Middle frontal gyrus (tissue), 1 donor: ENCODE measurements around the gene SHISAL2B.
"Not testable (repeated sequence)": the region's sequence is repeated elsewhere in the genome, so short reads cannot be mapped to it uniquely, and the experiment has no call there.

ENCODE experiments used
- DNase-seq: peaks from one replicate; pipeline ENCODE4 v3.0.0-alpha.2; 2015; ENCODE audit warnings: low spot score; ENCODE audit errors: extremely low spot score

SHISAL2B gene

DNA sequence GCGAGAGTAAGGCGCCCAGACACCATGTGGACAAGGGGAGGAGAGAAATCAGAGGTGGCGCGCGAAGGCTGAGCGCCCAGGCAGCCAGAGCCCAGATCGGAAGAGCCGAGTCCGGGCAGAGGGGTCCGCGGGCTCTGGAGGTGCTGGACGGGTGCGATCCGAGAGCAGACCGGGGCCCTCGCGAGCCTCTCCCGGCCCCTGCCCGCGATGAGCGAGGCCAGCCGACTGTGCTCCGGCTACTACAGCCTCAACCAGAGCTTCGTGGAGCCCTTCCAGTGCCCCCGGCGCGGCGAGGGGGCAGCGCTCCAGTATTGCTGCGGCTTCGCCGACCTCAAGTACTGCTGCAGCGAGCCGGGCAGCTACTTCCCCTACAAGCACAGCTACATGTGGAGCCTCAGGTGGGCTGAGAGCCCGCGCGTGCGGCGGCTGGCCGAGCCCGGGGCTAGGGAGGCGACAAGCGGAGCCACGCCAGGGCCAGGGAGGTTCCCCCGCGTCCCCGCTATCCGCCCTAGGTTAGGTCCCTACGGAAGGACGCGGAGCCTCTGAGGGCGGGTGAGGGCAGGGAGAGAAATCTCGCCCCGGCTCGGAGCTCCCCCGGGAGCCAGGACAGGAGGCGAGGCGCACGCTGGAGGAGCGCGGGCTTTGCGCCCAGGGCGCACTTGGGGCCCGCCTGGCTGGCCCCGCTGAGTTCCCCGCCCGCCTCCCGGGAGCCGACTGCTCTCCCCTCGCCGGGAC lies at the start of gene SHISAL2B:
Gene SHISAL2B, plus strand, starts transcription at position 87 of the 735 bp plus-strand sequence. Its CDS starts 121 bp downstream, at position 208.
- no peak for DNase-seq

DNA sequence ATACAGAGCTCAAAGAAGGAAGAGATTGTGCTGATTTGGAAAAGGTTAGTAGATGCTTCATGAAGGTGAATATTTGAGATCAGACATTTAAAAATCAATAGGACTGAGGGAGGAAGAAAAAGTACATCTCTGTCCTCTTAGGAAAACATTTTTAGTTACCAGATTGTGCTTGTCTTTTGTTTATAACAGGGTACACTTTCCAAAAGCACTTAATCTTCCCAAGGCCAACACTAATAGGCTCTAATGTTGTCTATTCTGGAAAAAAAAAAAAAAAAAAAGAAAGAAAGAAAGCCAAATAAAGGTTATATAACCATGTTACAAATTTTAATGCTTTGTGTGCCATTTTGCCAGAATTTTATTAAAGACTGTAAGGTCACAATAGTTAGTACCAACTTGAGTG lies 45.5 kb upstream of the SHISAL2B start:
- DNase-seq = no peak

DNA sequence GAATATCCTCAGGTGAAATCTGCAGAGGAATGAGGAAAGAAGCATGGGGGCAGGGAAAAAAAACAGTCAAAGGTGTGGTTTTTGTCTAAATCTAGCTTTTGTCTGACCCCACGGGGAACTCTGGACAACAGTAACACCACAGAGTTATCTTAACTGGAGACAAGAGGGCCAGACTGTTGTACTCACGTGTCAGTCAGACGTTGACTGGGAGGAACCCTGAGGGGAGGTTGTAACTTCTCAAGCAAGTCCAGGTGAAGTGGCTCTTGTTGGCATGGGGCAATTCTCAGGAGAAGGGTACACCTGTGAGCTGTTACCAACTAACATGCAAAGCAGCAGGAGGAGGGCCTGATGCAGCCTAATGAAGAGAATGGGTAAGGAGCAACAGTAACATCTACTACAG lies 44.1 kb upstream of the SHISAL2B start:
- no peak for DNase-seq

DNA sequence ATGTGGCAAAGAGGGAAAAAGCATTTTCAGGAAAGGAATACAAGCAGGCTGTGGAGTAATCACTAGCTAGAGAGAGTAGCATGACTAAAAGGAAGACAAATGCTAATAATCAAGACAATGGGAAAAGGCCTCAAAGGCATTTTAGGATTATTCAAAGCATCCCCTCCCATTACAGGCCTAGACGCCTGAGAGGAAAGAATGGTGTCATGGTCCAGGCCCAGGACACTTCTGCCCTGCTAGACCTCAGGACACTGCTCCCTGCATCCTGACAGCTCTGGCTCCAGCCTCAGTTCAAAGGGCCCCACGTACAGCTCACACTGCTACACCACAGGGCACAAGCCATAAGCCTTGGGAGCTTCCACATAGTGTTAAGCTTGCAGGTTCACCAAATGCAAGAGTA lies 40.8 kb upstream of the SHISAL2B start:
- no peak for DNase-seq

DNA sequence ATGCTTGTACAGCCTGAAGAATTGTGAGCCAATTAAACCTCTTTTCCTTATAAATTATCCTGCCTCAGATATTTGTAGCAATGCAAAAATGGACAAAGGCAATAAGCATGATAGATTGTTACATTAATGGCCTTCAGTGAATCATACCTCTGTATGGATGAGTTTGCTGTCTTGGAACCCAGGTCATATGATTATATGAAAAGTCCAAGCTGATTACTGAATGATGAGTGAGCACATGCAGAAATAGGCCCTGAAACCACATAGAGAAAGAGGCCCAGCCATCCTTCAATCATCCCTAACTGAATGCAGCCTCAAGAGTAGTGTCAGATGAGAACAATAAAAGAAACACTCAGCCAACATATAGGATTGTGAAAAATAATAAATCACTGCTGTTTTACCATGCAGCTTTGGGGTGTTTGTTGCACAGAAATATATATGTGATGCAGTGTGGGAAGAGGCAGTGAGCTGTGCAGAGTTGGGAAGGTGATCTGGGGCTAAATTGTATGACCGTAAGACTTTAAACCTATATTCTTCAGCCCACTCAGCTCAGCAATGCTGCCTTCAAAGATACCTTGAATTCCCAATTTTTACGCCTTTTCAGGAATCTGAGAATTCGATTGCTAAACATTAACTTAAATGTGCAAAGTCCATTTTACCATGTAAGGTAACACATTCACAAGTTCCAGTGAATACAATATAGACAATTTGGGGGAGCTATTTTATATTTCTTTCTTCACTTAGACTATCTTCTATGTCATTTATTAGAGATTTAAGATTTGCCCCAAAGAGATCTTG lies 36.3 kb upstream of the SHISAL2B start:
- no peak for DNase-seq

DNA sequence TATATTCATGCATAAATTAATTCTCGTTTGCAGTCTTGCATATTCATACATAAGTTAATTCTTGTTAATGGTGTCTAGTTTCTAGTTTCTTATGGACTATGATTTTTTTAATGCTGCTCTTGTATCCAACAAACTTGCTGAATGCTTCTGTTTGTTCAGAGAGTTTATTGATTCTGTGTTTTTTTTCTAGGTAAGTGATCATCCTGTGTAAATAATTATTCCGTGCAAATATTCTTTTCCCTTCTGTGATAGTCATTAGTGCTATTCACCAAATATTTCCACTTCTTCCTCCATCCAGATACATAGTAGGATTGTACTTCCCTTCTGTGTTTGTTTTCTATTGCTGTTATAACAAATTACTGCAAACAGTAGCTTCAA lies 35.8 kb upstream of the SHISAL2B start:
- no peak for DNase-seq

DNA sequence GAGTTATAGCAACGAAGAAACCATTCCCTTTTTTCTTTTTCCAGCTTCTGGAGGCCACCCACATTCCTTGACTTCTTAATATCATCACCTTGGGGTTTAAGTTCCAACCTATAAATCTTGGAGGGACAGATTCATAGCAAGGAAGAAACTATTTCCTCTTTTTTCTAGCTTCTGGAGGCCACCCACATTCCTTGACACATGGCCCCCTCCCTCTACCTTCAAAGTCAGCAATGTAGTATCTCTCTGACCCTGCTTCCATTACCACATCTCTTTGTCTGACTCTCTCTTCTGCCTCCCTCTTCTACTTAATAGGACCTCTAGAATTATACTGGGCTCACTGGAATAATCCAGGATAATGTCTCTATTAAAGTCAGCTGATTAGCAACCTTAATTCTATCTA lies 34.7 kb upstream of the SHISAL2B start:
- no peak for DNase-seq

DNA sequence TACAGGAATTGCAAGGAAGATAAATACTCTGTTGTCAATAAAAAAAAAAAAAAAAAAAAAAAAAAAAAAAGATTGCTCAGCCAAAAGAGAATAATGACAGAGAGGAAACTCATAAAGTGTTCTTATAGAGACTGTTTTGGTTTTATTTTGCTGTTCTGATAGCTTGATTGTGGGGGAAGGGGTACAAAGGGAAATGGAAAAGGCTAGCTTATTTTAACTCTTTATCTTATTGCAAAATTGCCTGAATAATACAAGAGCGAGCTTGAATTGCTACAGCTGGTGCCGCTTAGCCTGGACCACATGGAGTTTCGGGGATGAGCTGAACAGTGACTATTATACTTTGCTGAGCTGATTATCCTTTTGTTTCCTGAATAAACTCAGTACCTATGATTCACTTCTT lies 31.0 kb upstream of the SHISAL2B start:
- DNase-seq = no peak

DNA sequence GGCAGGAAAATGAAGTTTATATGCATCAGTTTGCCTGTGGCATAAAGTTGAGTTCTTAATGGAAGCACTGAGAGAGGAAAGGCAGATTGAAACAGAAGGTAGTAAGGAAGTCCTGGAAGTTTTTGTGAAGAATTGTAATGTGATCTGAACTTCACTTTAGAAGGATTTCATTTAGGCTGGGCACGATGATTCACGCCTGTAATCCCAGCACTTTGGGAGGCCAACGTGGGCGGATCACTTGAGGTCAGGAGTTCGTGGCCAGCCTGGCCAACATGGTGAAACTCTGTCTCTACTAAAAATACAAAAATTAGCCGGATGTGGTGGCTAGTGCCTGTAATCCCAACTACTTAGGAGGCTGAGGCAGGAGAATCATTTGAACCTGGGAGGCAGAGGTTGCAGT lies 27.1 kb upstream of the SHISAL2B start:
- not testable (repeated sequence) for DNase-seq

DNA sequence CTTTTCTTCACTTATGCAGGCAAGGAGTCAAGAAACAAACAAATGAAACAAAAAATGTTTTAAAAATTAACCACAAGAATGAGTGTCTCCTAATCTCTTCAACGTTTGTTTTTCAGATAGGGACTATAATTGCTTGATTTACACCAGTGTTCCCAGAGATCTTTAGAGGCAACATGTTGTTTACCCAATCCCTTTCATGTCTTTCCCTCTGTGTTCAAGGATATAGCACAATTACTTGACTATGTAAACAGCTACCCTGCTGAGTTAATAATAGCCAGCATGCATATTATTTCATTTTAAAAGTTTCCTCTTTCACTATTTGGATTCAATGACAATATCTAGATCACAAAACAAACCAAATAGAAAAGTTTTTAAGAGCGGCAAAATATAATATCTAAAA lies 25.1 kb upstream of the SHISAL2B start:
- DNase-seq = no peak

DNA sequence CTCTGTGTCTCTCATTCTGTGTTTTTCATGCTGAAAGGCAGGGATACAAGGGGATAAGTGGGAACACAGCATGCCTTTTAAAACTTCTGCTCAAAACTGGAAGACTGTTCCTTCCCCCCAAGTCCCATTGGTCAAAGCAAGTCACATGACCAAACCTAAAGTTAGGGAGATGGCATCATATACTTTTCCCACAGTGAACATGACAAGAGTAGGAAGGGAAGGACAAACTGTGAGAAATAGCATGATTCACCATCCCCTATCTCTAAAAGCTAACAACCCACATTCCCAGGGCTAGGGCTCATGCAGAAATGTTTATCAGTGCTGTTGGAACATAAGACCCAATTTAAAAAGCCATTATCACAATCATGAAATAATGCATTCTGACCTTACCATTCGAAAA lies 24.2 kb upstream of the SHISAL2B start:
- no peak for DNase-seq

DNA sequence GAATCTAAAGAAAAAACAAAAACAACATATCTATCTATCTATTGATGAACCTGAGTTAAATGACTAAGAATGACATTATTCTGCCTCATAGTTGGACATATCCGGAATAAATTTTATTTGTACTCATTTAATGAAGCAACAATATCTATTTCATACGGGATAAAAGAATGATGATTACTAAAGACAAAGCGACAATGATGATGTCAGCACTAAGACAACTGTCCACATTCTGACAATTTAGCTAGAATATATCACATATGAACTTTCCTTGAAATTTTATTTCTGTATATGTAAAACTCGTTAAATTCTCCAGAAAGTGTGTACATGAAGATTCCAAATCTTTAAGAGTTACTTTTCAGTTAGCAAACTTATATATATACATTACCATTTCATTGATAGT lies 23.2 kb upstream of the SHISAL2B start:
- no peak for DNase-seq

DNA sequence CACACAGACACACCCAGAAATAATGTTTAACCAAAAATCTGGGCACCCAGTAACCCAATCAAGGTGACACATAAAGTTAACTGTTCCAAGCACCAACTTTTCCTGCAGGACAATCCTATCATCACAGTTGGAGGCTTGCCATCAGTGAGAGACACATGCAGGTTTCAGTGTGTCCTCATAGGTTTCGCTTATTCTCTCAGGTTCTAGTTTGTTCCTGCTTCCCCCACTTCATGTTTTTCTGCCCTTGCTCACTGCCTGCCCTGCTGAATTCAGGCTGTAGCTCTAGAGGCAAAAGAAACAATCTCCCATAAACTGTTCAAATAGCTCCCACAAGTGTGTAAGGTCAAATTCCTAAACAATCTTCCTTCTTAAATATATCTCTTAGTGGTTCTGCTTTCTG lies 20.0 kb upstream of the SHISAL2B start:
- DNase-seq = no peak

DNA sequence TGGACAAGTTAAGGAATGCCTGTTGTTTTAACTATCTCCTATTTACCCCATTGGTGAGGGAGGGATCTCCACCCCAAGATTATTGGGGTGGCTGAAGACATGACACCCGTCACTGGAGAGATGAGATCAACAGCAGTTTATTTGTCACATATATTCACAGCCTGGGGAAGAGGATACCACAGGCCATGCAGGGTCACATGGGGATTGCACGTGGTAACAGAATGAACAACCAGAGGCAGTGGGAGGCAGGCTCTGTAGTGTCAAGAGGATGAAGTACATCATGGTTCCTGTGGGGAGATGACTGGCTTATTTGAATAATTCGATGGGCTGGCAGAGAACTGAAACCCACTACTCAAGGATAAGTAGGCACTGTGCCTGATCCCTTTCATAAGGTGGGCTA lies 18.6 kb upstream of the SHISAL2B start:
- no peak for DNase-seq

DNA sequence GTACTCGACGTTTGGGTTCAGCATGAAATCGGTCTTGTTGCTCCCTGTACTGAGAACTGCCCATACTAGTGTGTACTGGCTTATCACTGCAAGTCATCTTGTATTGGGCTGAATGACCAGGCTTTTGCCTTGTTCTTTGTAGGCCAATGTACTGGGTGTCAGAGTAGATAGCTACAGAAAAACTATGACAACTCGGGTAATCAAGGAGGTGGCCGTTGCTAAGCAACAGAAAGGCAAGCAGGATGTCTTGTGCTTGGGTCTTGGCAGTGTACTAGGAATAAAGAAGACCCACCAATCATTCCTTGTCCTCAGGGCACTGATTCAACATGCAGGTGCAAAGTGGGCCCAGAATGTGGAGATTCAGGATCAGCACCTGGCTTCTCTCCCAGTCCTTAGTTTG lies 11.9 kb upstream of the SHISAL2B start:
- DNase-seq = no peak

DNA sequence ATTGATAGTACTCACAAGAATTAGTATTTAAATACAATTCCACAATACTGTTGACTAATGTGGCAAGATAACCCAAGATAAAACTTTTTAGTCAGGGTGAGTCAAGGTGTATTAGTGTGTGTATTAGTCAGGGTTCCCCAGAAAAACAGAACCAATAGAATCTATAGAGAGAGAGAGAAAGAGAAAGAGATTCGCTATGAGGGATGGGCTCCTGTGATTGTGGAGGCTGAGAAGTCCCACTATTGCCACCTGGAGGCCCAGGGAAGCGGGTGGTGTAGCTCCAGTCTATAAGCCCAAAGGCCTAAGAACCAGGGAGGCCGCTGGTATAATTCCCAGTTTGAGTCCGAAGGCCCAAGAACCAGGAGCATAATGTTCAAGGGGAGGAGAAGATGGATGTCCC lies 10.0 kb upstream of the SHISAL2B start:
- no peak for DNase-seq

DNA sequence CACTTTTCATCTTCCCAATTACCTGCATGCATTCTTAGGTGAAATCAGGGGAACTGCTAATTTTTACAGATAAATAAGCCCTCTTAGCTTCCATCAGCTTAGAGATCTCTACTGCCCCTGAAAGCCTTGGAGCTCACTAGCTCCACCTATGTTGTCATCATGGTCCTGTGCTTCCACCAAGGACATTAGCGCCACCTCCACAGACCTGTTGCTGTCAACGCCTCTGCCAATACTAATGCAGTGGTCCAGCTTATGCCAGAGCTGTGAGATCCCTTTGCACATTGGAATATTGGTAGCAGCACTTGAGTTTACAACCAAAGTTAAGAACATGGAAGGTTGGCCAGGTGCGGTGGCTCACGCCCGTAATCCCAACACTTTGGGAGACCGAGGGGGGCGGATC lies 7.7 kb upstream of the SHISAL2B start:
- no peak for DNase-seq

DNA sequence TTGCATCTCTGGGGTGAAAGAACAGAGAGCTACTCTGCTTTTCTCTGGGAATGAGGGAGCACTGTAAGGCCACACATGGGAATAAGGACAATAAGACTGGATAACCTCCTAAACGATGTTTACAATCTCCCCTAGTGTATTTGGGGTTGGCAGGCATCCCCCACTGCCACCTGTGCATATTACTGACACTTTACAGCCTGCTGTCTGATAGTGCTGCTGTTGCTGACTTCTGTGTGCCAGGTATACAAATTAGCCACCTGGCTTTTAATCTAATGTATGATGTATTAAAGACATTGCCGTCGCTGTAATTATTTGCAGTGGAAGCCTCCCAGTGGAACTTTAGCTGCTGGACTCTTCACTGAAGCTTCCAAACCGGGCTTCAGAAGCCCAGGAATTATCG lies 4.4 kb upstream of the SHISAL2B start:
- no peak for DNase-seq

DNA sequence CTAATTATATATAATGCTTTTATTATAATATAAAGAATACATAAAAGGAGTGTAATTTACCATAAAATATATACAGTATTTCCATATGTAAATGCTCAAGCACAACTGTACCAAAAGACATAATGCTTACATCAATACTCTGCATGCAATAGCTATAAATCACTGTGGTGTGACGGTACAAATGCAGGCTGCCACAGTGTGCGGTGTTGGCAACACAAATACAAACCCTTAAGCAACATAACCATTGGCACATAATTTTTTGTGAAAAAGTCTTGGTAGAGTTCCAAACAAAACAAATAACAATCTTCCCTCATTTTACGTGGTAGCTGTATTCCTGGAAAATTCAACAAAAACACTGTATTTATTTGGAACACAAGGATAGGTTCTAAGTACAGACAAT lies 1.9 kb upstream of the SHISAL2B start:
- no peak for DNase-seq

DNA sequence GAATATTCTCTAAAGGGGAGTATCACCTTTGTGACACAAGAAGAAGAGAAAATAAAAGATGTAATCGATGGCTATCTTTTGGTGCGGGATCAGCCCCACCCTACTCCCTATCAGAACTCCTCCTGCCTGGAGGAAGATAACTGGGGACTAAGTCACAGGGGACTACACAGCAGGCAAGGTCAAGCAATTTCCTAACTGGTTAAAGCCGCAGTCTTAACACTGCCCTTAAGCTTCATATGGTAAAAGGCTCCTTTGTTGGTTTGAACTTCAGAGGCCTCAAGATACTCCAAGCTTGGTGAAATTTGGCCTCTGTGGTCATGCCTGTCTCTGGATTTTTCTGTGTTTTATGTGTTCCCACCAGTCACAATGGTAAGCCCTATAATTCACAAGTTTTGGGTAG lies 1.3 kb upstream of the SHISAL2B start:
- DNase-seq = no peak

DNA sequence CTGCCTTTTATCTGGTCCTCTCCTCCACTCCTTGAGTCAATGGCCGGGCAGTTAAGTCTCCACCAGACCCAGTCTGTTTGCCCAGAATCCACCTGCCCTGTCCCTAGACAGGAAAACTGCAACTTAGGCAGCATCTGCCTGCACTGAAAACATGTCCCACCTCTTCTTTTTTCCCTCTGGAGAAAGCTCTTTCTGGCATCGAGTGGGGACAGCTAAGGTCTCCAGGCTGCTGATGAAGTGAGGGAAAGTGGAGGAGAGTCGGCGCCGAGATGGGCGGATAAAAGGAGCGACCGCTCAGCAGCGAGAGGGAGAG lies 243 bp upstream of the SHISAL2B start:
- DNase-seq = no peak

DNA sequence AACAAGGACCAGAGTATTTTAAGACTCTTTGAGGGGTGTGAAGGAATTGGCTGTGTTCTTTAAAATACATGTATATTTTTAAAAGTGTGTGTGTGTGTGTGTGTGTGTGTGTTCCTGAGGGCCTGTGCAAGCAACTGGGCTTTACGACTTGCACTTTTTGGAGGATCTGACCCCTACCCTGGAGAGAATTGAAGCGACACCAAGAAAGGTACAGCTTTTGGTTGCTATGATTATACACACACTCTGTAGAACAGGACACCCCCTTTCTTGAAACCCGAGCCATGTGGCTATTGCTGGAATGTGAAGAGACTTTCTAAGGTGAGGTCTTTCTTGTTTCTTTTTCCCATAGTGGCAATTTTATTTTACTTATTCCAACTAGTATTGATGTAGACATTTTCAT lies 988 bp downstream of the SHISAL2B start:
- no peak for DNase-seq

DNA sequence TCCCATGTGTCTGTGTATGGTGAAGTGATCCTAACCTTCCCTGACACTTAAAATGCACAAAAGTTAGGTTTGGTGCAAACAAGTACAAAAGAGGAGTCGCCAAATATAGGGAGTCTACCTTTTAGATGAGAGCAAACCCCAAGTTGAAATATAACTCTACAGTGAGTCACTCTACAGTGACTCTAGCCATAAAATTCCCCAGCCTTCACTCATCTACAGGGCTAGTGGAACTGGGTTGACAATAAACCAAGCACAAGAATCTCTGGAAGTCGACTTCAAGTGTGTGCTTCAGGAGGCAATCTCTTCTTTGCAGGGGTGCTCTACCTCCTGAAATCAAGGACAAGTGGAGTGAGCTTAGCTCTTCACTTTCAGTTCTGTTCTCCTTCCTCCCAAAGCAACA lies 3.3 kb downstream of the SHISAL2B start:
- no peak for DNase-seq
